Thymus (tissue), 11 donors: ENCODE data around the gene CTCF. TPM values are rescaled to one million over a fixed set of nuclear protein-coding genes. Genes with fewer than 3 reads are reported as not detected.
A peak's percentile ranks its signal among the peaks of the same experiment; 100 is the strongest.

Experiments used
- DNase-seq, 9 donors: peaks; one replicate each; pipeline ENCODE4 v3.0.0-alpha.2; 2013; ENCODE audit warnings: low spot score in 9 of 9, low read depth in 6 of 9, missing footprints in 1 of 9
- H3K27ac ChIP-seq, 2 donors: one replicate each; pipeline ENCODE4 v1.5.1; 2013; ENCODE audit warnings: control low read depth in 1 of 2, low read depth in 1 of 2, low read length in 1 of 2, mild to moderate bottlenecking in 1 of 2, moderate library complexity in 1 of 2
- H3K27me3 ChIP-seq, 2 donors: one replicate each; pipeline ENCODE4 v1.5.1; 2013; ENCODE audit warnings: low read length in 1 of 2; ENCODE audit not compliant: control insufficient read depth in 2 of 2, insufficient read depth in 1 of 2
- H3K36me3 ChIP-seq, 2 donors: one replicate each; pipeline ENCODE4 v1.5.1; 2013; ENCODE audit warnings: low read length in 1 of 2, mild to moderate bottlenecking in 1 of 2, moderate library complexity in 1 of 2; ENCODE audit not compliant: control insufficient read depth in 2 of 2, insufficient read depth in 2 of 2
- H3K4me1 ChIP-seq, 2 donors: one replicate each; pipeline ENCODE4 v1.5.1; 2013; ENCODE audit warnings: low read length in 2 of 2; ENCODE audit not compliant: control insufficient read depth in 2 of 2, insufficient read depth in 2 of 2
- H3K4me3 ChIP-seq, 2 donors: one replicate each; pipeline ENCODE4 v1.5.1; 2013; ENCODE audit warnings: low read length in 2 of 2, control low read depth in 1 of 2, mild to moderate bottlenecking in 1 of 2
- H3K9me3 ChIP-seq, 2 donors: one replicate each; pipeline ENCODE4 v1.5.1; 2013; ENCODE audit warnings: low read length in 1 of 2, mild to moderate bottlenecking in 1 of 2; ENCODE audit not compliant: control insufficient read depth in 2 of 2, insufficient read depth in 1 of 2
- WGBS: extraction: QIAGEN DNeasy Blood & Tissue Kit; methylation state at CpG from one replicate; pipeline ENCODE4 v1.1.7; 2013; 5-methylcytosine and 5-hydroxymethylcytosine counted together
- polyA plus RNA-seq: library from polyadenylated mRNA; stranded (reverse); fragments of 200-250 nt; gene quantifications from one replicate; pipeline ENCODE4 v1.2.3, GENCODE V29; 2013
- total RNA-seq: library from RNA; stranded (reverse); fragments of 120-200 nt; gene quantifications from one replicate; pipeline ENCODE4 v1.2.4, GENCODE V29; 2013
- donor health status: healthy.

Gene CTCF
- total and polyA plus RNA-seq, 2 donors, result 44.5 to 61.0 TPM

GRCh38 chr16:67637625-67638024 lies 75.3 kb downstream of the CTCF start:
- 96% methylated on average over 12 of the region's 12 CpGs for WGBS
- H3K4me3 ChIP-seq, result no peak overlapping the region
- H3K27me3 ChIP-seq, result no peaks in the 10 kb centered on the region
- no peak overlapping the region for H3K27ac ChIP-seq
- no peaks in the 10 kb centered on the region for H3K4me1 ChIP-seq
- peaks cover 66 to 71% of the 10 kb centered on the region in 2 donors for H3K36me3 ChIP-seq
- H3K9me3 ChIP-seq, result no peaks in the 10 kb centered on the region
- no peak for DNase-seq

- Histone ChIP-seq H3K9me3 (no peaks in the 10 kb centered on the region), H3K36me3 (peaks cover 41 to 43% of the 10 kb centered on the region in 2 donors), H3K27ac (no peak overlapping the region), H3K4me3 (no peak overlapping the region), H3K4me1 (peaks cover 6 to 29% of the 10 kb centered on the region in 2 donors), H3K27me3 (peaks cover 0 to 4% of the 10 kb centered on the region in 2 donors)
- 93% methylated on average over 10 of the region's 10 CpGs for WGBS
- DNase-seq, result no peak
Observed at GRCh38 chr16:67641779-67642708, 79.7 kb downstream of the CTCF start.

GRCh38 chr16:67644038-67644437 lies 81.7 kb downstream of the CTCF start:
- Histone ChIP-seq H3K36me3 (peaks cover 38 to 42% of the 10 kb centered on the region in 2 donors), H3K4me3 (peak overlapping the region in 1 of 2 donors; percentile 83), H3K27me3 (peaks cover 0 to 14% of the 10 kb centered on the region in 2 donors), H3K9me3 (no peaks in the 10 kb centered on the region), H3K27ac (peak overlapping the region; percentile 18 to 47), H3K4me1 (peaks cover 6 to 29% of the 10 kb centered on the region in 2 donors)
- WGBS, result over 99% methylated on average over 9 of the region's 9 CpGs
- DNase-seq, result no peak

GRCh38 chr16:67645397-67646121 lies 83.2 kb downstream of the CTCF start:
- no peak for DNase-seq
- Histone ChIP-seq H3K36me3 (peaks cover 43 to 46% of the 10 kb centered on the region in 2 donors), H3K4me3 (peak overlapping the region; percentile 82 to 83), H3K4me1 (peaks cover 6 to 29% of the 10 kb centered on the region in 2 donors), H3K9me3 (no peaks in the 10 kb centered on the region), H3K27me3 (peaks cover 0 to 24% of the 10 kb centered on the region in 2 donors), H3K27ac (peak overlapping the region; percentile 68 to 89)
- WGBS, result 57% methylated on average over 15 of the region's 15 CpGs

- peaks cover 57% of the 10 kb centered on the region in 2 donors for H3K36me3 ChIP-seq
- no peaks in the 10 kb centered on the region for H3K9me3 ChIP-seq
- no peak overlapping the region for H3K27ac ChIP-seq
- no peak for DNase-seq
- H3K27me3 ChIP-seq, result peaks cover 0 to 24% of the 10 kb centered on the region in 2 donors
- 96% methylated on average over 15 of the region's 15 CpGs for WGBS
- H3K4me1 ChIP-seq, result peaks cover 6 to 29% of the 10 kb centered on the region in 2 donors
- no peak overlapping the region for H3K4me3 ChIP-seq
Observed at GRCh38 chr16:67647111-67647651, 84.9 kb downstream of the CTCF start.

- Histone ChIP-seq H3K27me3 (peaks cover 0 to 24% of the 10 kb centered on the region in 2 donors), H3K4me1 (peaks cover 6 to 31% of the 10 kb centered on the region in 2 donors), H3K27ac (no peak overlapping the region), H3K4me3 (no peak overlapping the region), H3K36me3 (peaks cover 60 to 62% of the 10 kb centered on the region in 2 donors), H3K9me3 (no peaks in the 10 kb centered on the region)
- 96% methylated on average over 13 of the region's 13 CpGs for WGBS
- no peak for DNase-seq
Observed at GRCh38 chr16:67647681-67648080, 85.4 kb downstream of the CTCF start.

- DNase-seq, result no peak
- Histone ChIP-seq H3K27ac (no peak overlapping the region), H3K4me3 (no peak overlapping the region), H3K4me1 (peaks cover 6 to 33% of the 10 kb centered on the region in 2 donors), H3K27me3 (peaks cover 0 to 26% of the 10 kb centered on the region in 2 donors), H3K36me3 (peaks cover 60 to 67% of the 10 kb centered on the region in 2 donors), H3K9me3 (no peaks in the 10 kb centered on the region)
- WGBS, result 92% methylated on average over 65 of the region's 65 CpGs
Observed at GRCh38 chr16:67648088-67648763, 85.9 kb downstream of the CTCF start.

GRCh38 chr16:67648764-67649407 lies 86.6 kb downstream of the CTCF start:
- DNase-seq, result no peak
- Histone ChIP-seq H3K27me3 (peaks cover 0 to 30% of the 10 kb centered on the region in 2 donors), H3K4me3 (no peak overlapping the region), H3K27ac (no peak overlapping the region), H3K36me3 (peaks cover 60 to 73% of the 10 kb centered on the region in 2 donors), H3K9me3 (no peaks in the 10 kb centered on the region), H3K4me1 (peaks cover 6 to 32% of the 10 kb centered on the region in 2 donors)
- 94% methylated on average over 35 of the region's 35 CpGs for WGBS
